GM21390 (cell line): ENCODE data around the gene MAP1S.

Experiments used
- ATAC-seq: cut with Tn5 transposase; IDR thresholded peaks from one replicate; pipeline ENCODE4 v1.9.1; 2021; ENCODE audit not compliant: unreplicated experiment

The MAP1S gene

GRCh38 chr19:17687857-17688784, 31.2 kb upstream of the MAP1S start, which contains the start of gene UNC13A:
UNC13A (minus strand) TSS chr19:17688354; CDS start chr19:17688199, 155 bp downstream.
- no peak for ATAC-seq

- no peak for ATAC-seq
These were observed 30.3 kb upstream of the MAP1S start for GRCh38 chr19:17688853-17689595.

- ATAC-seq: no peak
These were observed 26.7 kb upstream of the MAP1S start for GRCh38 chr19:17692566-17692965.

GRCh38 chr19:17695198-17695597, 24.1 kb upstream of the MAP1S start:
- no peak for ATAC-seq

- no peak for ATAC-seq
These were observed 15.3 kb upstream of the MAP1S start for GRCh38 chr19:17703824-17704463.

- no peak for ATAC-seq
These were observed 12.5 kb upstream of the MAP1S start for GRCh38 chr19:17706750-17707181.

- ATAC-seq: no peak
These were observed 7.4 kb upstream of the MAP1S start for GRCh38 chr19:17711851-17712250.

GRCh38 chr19:17716309-17716929, 2.9 kb upstream of the MAP1S start:
- ATAC-seq: no peak

GRCh38 chr19:17718550-17718946, 732 bp upstream of the MAP1S start:
- ATAC-seq: no peak

- ATAC-seq: peak; percentile 18
These were observed 585 bp downstream of the MAP1S start for GRCh38 chr19:17719730-17720400.

- no peak for ATAC-seq
These were observed 1.2 kb downstream of the MAP1S start for GRCh38 chr19:17720440-17720839.

- ATAC-seq: no peak
These were observed 1.9 kb downstream of the MAP1S start for GRCh38 chr19:17721111-17721628.

GRCh38 chr19:17721821-17722220, 2.5 kb downstream of the MAP1S start:
- no peak for ATAC-seq

- no peak for ATAC-seq
These were observed 3.5 kb downstream of the MAP1S start for GRCh38 chr19:17722655-17723240.

- no peak for ATAC-seq
These were observed 5.4 kb downstream of the MAP1S start for GRCh38 chr19:17724655-17725054.

- ATAC-seq: no peak
These were observed 6.3 kb downstream of the MAP1S start for GRCh38 chr19:17725422-17726078.

GRCh38 chr19:17726136-17726741, 7.0 kb downstream of the MAP1S start:
- ATAC-seq: no peak

- no peak for ATAC-seq
These were observed 7.9 kb downstream of the MAP1S start for GRCh38 chr19:17726964-17727773.
